H9 (cell line): ENCODE data around the gene SPPL3. TPM values are rescaled to one million over a fixed set of nuclear protein-coding genes. Genes with fewer than 3 reads are reported as not detected.

Experiments used
- DNase-seq: peaks from one replicate; pipeline ENCODE4 v3.0.0-alpha.2; 2017
- H2AFZ ChIP-seq: one replicate; pipeline ENCODE4 v1.6.1; 2013; ENCODE audit warnings: mild to moderate bottlenecking, low read length, control low read depth, moderate library complexity
- H2AK5ac ChIP-seq: 2 replicates; pipeline ENCODE4 v1.6.1; 2013; ENCODE audit warnings: low read length, control low read depth, mixed read lengths; ENCODE audit not compliant: insufficient read length
- H2BK120ac ChIP-seq: one replicate; pipeline ENCODE4 v1.6.1; 2013; ENCODE audit warnings: low read depth, mild to moderate bottlenecking, low read length, control low read depth, inconsistent platforms; ENCODE audit not compliant: poor library complexity, severe bottlenecking
- H2BK12ac ChIP-seq: 2 replicates; pipeline ENCODE4 v1.6.1; 2013; ENCODE audit warnings: low read length, control low read depth, mixed read lengths, low read depth; ENCODE audit not compliant: insufficient read length
- H2BK15ac ChIP-seq: 2 replicates; pipeline ENCODE4 v1.6.1; 2013; ENCODE audit warnings: low read depth, low read length, control low read depth
- H2BK20ac ChIP-seq: one replicate; pipeline ENCODE4 v1.6.1; 2013; ENCODE audit warnings: low read depth, mild to moderate bottlenecking, low read length, control low read depth, inconsistent platforms; ENCODE audit not compliant: poor library complexity, severe bottlenecking
- H2BK5ac ChIP-seq: 2 replicates; pipeline ENCODE4 v1.6.1; 2013; ENCODE audit warnings: low read length, control low read depth, mixed read lengths; ENCODE audit not compliant: insufficient read length
- H3K14ac ChIP-seq: 2 replicates; pipeline ENCODE4 v1.6.1; 2013; ENCODE audit warnings: low read length, control low read depth; ENCODE audit not compliant: insufficient read depth
- H3K18ac ChIP-seq: 2 replicates; pipeline ENCODE4 v1.6.1; 2013; ENCODE audit warnings: low read depth, mild to moderate bottlenecking, mixed read lengths, low read length, control low read depth; ENCODE audit not compliant: insufficient read length
- H3K23ac ChIP-seq: 2 replicates; pipeline ENCODE4 v1.6.1; 2013; ENCODE audit warnings: low read length, control low read depth, mixed read lengths, low read depth; ENCODE audit not compliant: insufficient read length
- H3K23me2 ChIP-seq: 2 replicates; pipeline ENCODE4 v1.6.1; 2013; ENCODE audit warnings: low read depth, mild to moderate bottlenecking, mixed read lengths, low read length, control low read depth; ENCODE audit not compliant: insufficient read length, poor library complexity, severe bottlenecking
- H3K27ac ChIP-seq: 2 replicates; pipeline ENCODE4 v1.5.1; 2013; ENCODE audit warnings: low read length, control low read depth, mixed read lengths, low read depth; ENCODE audit not compliant: insufficient read length
- H3K27me3 ChIP-seq: 2 replicates; pipeline ENCODE4 v1.6.1; 2013; ENCODE audit warnings: low read length, control low read depth, inconsistent platforms; ENCODE audit not compliant: insufficient read depth
- H3K4ac ChIP-seq: 2 replicates; pipeline ENCODE4 v1.6.1; 2013; ENCODE audit warnings: low read depth, mild to moderate bottlenecking, control low read depth, inconsistent platforms, low read length, moderate library complexity
- H3K4me1 ChIP-seq: 2 replicates; pipeline ENCODE4 v1.6.1; 2013; ENCODE audit warnings: low read length, control low read depth, inconsistent platforms; ENCODE audit not compliant: insufficient read depth
- H3K4me2 ChIP-seq: 2 replicates; pipeline ENCODE4 v1.6.1; 2013; ENCODE audit warnings: low read length, control low read depth, mixed read lengths; ENCODE audit not compliant: insufficient read length, insufficient read depth
- H3K56ac ChIP-seq: 2 replicates; pipeline ENCODE4 v1.6.1; 2013; ENCODE audit warnings: low read depth, mild to moderate bottlenecking, mixed read lengths, low read length, control low read depth; ENCODE audit not compliant: insufficient read length
- H3K79me1 ChIP-seq: 2 replicates; pipeline ENCODE4 v1.6.1; 2013; ENCODE audit warnings: low read depth, mild to moderate bottlenecking, moderate library complexity, low read length, control low read depth, inconsistent platforms; ENCODE audit not compliant: insufficient read depth, poor library complexity, severe bottlenecking
- H3K79me2 ChIP-seq: 2 replicates; pipeline ENCODE4 v1.6.1; 2013; ENCODE audit warnings: low read length, control low read depth, inconsistent platforms; ENCODE audit not compliant: insufficient read depth
- H3K9ac ChIP-seq: 2 replicates; pipeline ENCODE4 v1.6.1; 2013; ENCODE audit warnings: low read length, control low read depth, mixed read lengths; ENCODE audit not compliant: insufficient read length; ENCODE audit errors: extremely low read depth
- H3K9me3 ChIP-seq: one replicate; pipeline ENCODE4 v1.6.1; 2013; ENCODE audit warnings: low read depth, low read length, inconsistent platforms; ENCODE audit not compliant: control insufficient read depth
- H3T11ph ChIP-seq: one replicate; pipeline ENCODE4 v1.6.1; 2013; ENCODE audit warnings: mild to moderate bottlenecking, low read length, control low read depth, inconsistent platforms
- H4K20me1 ChIP-seq: one replicate; pipeline ENCODE4 v1.6.1; 2013; ENCODE audit not compliant: control insufficient read depth, insufficient read length, insufficient read depth
- H4K5ac ChIP-seq: 2 replicates; pipeline ENCODE4 v1.6.1; 2013; ENCODE audit warnings: low read depth, mild to moderate bottlenecking, mixed read lengths, low read length, control low read depth; ENCODE audit not compliant: insufficient read length
- H4K8ac ChIP-seq: replicated peaks from 2 replicates; pipeline ENCODE4 v1.6.1; 2013; ENCODE audit warnings: low read length, control low read depth, mixed read lengths, low read depth; ENCODE audit not compliant: insufficient read length
- H4K91ac ChIP-seq: 2 replicates; pipeline ENCODE4 v1.6.1; 2013; ENCODE audit warnings: low read depth, mild to moderate bottlenecking, moderate library complexity, mixed read lengths, low read length, control low read depth; ENCODE audit not compliant: insufficient read length
- H3K27ac Mint-ChIP-seq, 3 experiments: 2 replicates in 2 of 3; 3 replicates in 1 of 3; pipeline ENCODE4 v1.8.0; 2020 to 2021; ENCODE audit warnings: mixed read lengths in 3 of 3, mild to moderate bottlenecking in 1 of 3, moderate library complexity in 1 of 3
- H3K27me3 Mint-ChIP-seq: 2 replicates; pipeline ENCODE4 v1.8.0; 2021; ENCODE audit warnings: low read depth, mild to moderate bottlenecking, moderate library complexity, mixed read lengths
- H3K36me3 Mint-ChIP-seq, 3 experiments: 2 replicates in 2 of 3; 3 replicates in 1 of 3; pipeline ENCODE4 v1.8.0; 2020 to 2021; ENCODE audit warnings: low read depth in 3 of 3, mixed read lengths in 3 of 3; ENCODE audit not compliant: insufficient read depth in 1 of 3
- H3K4me1 Mint-ChIP-seq, 2 experiments: 2 replicates each; pipeline ENCODE4 v1.8.0; 2020; ENCODE audit warnings: mixed read lengths in 2 of 2
- H3K4me3 Mint-ChIP-seq, 2 experiments: 2 replicates in 1 of 2; 3 replicates in 1 of 2; pipeline ENCODE4 v1.8.0; 2020 to 2021; ENCODE audit warnings: mild to moderate bottlenecking in 2 of 2, mixed read lengths in 2 of 2, moderate library complexity in 1 of 2
- H3K9me3 Mint-ChIP-seq, 2 experiments: 2 replicates in 1 of 2; 3 replicates in 1 of 2; pipeline ENCODE4 v1.8.0; 2020; ENCODE audit warnings: mild to moderate bottlenecking in 2 of 2, mixed read lengths in 2 of 2, moderate library complexity in 1 of 2
- WGBS: extraction: QIAGEN DNeasy Blood & Tissue Kit; methylation state at CpG from one replicate; pipeline ENCODE4 v1.1.7; 2013; ENCODE audit warnings: missing lambda C conversion rate, low lambda C conversion rate, mixed read lengths; ENCODE audit not compliant: insufficient read length; ENCODE audit errors: extremely low coverage; 5-methylcytosine and 5-hydroxymethylcytosine counted together
- total RNA-seq: library from RNA; stranded (reverse); gene quantifications from 2 replicates; pipeline ENCODE4 v1.2.1, GENCODE V29; 2021
- TF ChIP-seq, protein P1 (sequence below): fragments of 200-600 bp; sonication (generic); conservative IDR thresholded peaks from 3 replicates; pipeline ENCODE4 v1.8.0; 2021; ENCODE audit warnings: antibody characterized with exemption, mild to moderate bottlenecking

The SPPL3 gene
- total RNA-seq, 1 experiment from 2014 or later = 46.3 TPM

DNA sequence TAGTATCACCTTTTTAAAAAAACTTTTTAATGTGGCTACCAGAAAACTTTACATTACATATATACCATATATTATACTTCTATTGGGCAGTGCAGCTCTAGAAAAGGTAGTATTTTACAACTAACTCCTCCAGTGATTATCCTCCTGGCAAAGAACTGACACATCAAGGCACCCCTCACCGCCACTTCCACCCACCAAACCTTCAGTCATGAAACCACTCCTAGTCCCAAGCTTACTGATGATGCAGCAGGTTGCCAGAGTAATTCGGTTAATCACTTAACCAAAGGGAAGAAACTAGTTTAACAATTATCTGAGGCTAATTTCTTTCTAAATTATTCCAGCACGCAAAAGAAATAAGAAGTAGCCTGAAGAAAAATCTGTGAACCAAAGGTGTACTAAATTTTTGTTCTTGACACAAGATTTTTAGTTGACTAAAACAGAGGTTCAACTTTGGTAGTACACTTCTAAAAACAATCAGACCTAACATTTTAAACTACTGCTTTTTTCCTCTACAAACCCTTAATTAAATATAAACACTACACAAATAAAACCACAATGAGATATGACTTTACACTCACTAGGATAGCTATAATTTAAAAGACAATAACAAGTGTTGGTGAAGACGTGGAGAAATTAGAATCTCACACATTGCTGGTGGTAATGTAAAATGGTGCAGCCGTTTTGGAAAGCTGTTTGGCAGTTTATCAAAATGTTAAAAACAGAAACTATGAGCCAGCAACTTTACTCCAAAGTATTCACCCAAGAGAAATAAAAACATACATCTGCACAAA lies 16.7 kb downstream of the SPPL3 start:
- Histone ChIP-seq H3K79me2 (peaks cover 7% of the 10 kb centered on the region; the same call in 1 of the 2 replicates), H2BK5ac (no peak overlapping the region), H3K79me1 (peaks cover 7% of the 10 kb centered on the region), H4K20me1 (no peaks in the 10 kb centered on the region), H2BK15ac (no peak overlapping the region), H3K23me2 (no peaks in the 10 kb centered on the region), H3K4me2 (no peak overlapping the region), H2AK5ac (no peak overlapping the region), H2AFZ (no peak overlapping the region), H3K9me3 (no peaks in the 10 kb centered on the region), H3K27me3 (no peaks in the 10 kb centered on the region), H2BK120ac (no peak overlapping the region), H2BK12ac (no peak overlapping the region), H3K23ac (no peak overlapping the region), H3K18ac (no peak overlapping the region), H4K91ac (no peak overlapping the region), H3K56ac (no peak overlapping the region), H4K5ac (no peak overlapping the region), H3K4me1 (peaks cover 5% of the 10 kb centered on the region), H3K4ac (no peak overlapping the region), H3K27ac (no peak overlapping the region), H3T11ph (no peak overlapping the region), H3K9ac (no peak overlapping the region), H3K14ac (no peak overlapping the region), H4K8ac (no peak overlapping the region), H2BK20ac (no peak overlapping the region)
- Mint-ChIP-seq H3K9me3 (no peaks in the 10 kb centered on the region), H3K4me1 (peaks cover 5% of the 10 kb centered on the region in 2 experiments), H3K36me3 (no peaks in the 10 kb centered on the region), H3K27me3 (no peaks in the 10 kb centered on the region), H3K4me3 (no peak overlapping the region), H3K27ac (no peak overlapping the region)
- no CpG with 5 or more reads among the region's 5 CpGs for WGBS
- DNase-seq = no peak
- TF ChIP-seq, protein P1, sequence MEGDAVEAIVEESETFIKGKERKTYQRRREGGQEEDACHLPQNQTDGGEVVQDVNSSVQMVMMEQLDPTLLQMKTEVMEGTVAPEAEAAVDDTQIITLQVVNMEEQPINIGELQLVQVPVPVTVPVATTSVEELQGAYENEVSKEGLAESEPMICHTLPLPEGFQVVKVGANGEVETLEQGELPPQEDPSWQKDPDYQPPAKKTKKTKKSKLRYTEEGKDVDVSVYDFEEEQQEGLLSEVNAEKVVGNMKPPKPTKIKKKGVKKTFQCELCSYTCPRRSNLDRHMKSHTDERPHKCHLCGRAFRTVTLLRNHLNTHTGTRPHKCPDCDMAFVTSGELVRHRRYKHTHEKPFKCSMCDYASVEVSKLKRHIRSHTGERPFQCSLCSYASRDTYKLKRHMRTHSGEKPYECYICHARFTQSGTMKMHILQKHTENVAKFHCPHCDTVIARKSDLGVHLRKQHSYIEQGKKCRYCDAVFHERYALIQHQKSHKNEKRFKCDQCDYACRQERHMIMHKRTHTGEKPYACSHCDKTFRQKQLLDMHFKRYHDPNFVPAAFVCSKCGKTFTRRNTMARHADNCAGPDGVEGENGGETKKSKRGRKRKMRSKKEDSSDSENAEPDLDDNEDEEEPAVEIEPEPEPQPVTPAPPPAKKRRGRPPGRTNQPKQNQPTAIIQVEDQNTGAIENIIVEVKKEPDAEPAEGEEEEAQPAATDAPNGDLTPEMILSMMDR = no peak
